Suprapubic skin (tissue), 4 donors: Measurements from ENCODE around the gene HECW1. TPM values are rescaled to one million over a fixed set of nuclear protein-coding genes. Genes with fewer than 3 reads are reported as not detected.

Experiments
- DNase-seq, 2 donors: peaks; one replicate each; pipeline ENCODE4 v3.0.0-alpha.2; 2019; ENCODE audit warnings: low spot score in 2 of 2
- H3K27ac ChIP-seq: fragments of 200-600 bp; sonication (generic); one replicate; pipeline ENCODE4 v1.5.1; 2019
- H3K27me3 ChIP-seq: fragments of 200-600 bp; sonication (generic); one replicate; pipeline ENCODE4 v1.5.1; 2019
- H3K36me3 ChIP-seq: fragments of 200-600 bp; sonication (generic); one replicate; pipeline ENCODE4 v1.5.1; 2019
- H3K4me1 ChIP-seq: fragments of 200-600 bp; sonication (generic); one replicate; pipeline ENCODE4 v1.5.1; 2019
- H3K4me3 ChIP-seq: fragments of 200-600 bp; sonication (generic); one replicate; pipeline ENCODE4 v1.5.1; 2019; ENCODE audit warnings: mild to moderate bottlenecking
- H3K9me3 ChIP-seq: fragments of 200-600 bp; sonication (generic); one replicate; pipeline ENCODE4 v1.5.1; 2019
- EP300 ChIP-seq: sonication (generic); formaldehyde crosslinking; IDR thresholded peaks from one replicate; pipeline ENCODE4 v1.6.1; 2017; ENCODE audit warnings: antibody characterized with exemption
- POLR2A ChIP-seq, 2 donors: fragments of 450-650 bp; IDR thresholded peaks; one replicate each; pipeline ENCODE4 v1.6.1; 2017; ENCODE audit warnings: antibody characterized with exemption in 2 of 2, mild to moderate bottlenecking in 2 of 2, moderate library complexity in 2 of 2
- POLR2AphosphoS5 ChIP-seq, 3 donors: sonication (generic); formaldehyde crosslinking; IDR thresholded peaks; one replicate each; pipeline ENCODE4 v1.6.1; 2017; ENCODE audit warnings: antibody characterized with exemption in 3 of 3
- WGBS: methylation state at CpG from one replicate; pipeline ENCODE4 v1.1.5; 2018; 5-methylcytosine and 5-hydroxymethylcytosine counted together
- total RNA-seq, 4 donors: library from RNA; depleted of rRNA; stranded (reverse); fragments of >200 nt; gene quantifications; one replicate each; pipeline ENCODE4 v1.1.0, GENCODE V29; 2016
- TF ChIP-seq, protein P1 (sequence below), 2 donors: fragments of 200-600 bp in 1 of 2; fragments of 450-650 bp in 1 of 2; sonication (generic) in 1 of 2; IDR thresholded peaks; one replicate each; pipeline ENCODE4 v1.5.1; 2016 to 2019; ENCODE audit warnings: antibody characterized with exemption in 2 of 2, mild to moderate bottlenecking in 1 of 2, moderate library complexity in 1 of 2

Gene HECW1
- total RNA-seq, 4 donors from 2014 or later: 0.17 to 0.73 (median 0.32) TPM; not detected in 1

DNA sequence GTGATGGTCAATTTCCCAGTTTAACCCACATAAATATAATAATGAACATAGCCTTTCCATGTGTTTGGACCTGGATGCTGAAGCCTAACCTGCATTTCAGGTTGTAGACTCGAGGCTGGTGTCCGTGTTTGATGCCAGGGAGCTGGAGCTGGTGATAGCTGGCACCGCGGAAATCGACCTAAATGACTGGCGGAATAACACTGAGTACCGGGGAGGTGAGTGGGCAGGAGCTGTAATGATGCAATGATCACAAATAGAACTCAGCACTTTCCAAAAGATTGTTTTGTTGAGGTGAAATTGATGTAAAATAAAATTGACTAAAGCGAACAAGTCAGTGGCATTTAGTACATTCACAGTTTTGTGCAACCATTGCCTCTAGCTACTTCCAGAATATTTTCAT lies 439.7 kb downstream of the HECW1 start:
- 87% methylated on average over 8 of the region's 8 CpGs for WGBS
- no peak for DNase-seq
- Histone ChIP-seq H3K4me3 (no peak overlapping the region), H3K36me3 (no peaks in the 10 kb centered on the region), H3K9me3 (no peaks in the 10 kb centered on the region), H3K27ac (no peak overlapping the region), H3K27me3 (no peaks in the 10 kb centered on the region), H3K4me1 (no peaks in the 10 kb centered on the region)
- no peak for TF ChIP-seq EP300
- TF ChIP-seq POLR2AphosphoS5 (IDR thresholded peaks at IDR 0.05): no peak
- TF ChIP-seq, protein P1, sequence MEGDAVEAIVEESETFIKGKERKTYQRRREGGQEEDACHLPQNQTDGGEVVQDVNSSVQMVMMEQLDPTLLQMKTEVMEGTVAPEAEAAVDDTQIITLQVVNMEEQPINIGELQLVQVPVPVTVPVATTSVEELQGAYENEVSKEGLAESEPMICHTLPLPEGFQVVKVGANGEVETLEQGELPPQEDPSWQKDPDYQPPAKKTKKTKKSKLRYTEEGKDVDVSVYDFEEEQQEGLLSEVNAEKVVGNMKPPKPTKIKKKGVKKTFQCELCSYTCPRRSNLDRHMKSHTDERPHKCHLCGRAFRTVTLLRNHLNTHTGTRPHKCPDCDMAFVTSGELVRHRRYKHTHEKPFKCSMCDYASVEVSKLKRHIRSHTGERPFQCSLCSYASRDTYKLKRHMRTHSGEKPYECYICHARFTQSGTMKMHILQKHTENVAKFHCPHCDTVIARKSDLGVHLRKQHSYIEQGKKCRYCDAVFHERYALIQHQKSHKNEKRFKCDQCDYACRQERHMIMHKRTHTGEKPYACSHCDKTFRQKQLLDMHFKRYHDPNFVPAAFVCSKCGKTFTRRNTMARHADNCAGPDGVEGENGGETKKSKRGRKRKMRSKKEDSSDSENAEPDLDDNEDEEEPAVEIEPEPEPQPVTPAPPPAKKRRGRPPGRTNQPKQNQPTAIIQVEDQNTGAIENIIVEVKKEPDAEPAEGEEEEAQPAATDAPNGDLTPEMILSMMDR (IDR thresholded peaks at IDR 0.05): no peak
- TF ChIP-seq POLR2A (IDR thresholded peaks at IDR 0.05): no peak

- no peak for TF ChIP-seq EP300
- TF ChIP-seq, protein P1 (IDR thresholded peaks at IDR 0.05): no peak
- TF ChIP-seq POLR2A (IDR thresholded peaks at IDR 0.05): no peak
- TF ChIP-seq POLR2AphosphoS5 (IDR thresholded peaks at IDR 0.05): no peak
- H3K36me3 ChIP-seq: no peaks in the 10 kb centered on the region
- no peaks in the 10 kb centered on the region for H3K27me3 ChIP-seq
- no peaks in the 10 kb centered on the region for H3K9me3 ChIP-seq
- DNase-seq: no peak
- no peaks in the 10 kb centered on the region for H3K4me1 ChIP-seq
- WGBS: 56% methylated on average over 3 of the region's 3 CpGs
- H3K4me3 ChIP-seq: no peak overlapping the region
- no peak overlapping the region for H3K27ac ChIP-seq
These were observed 441.6 kb downstream of the HECW1 start for GRCh38 chr7:43553999-43554398.

GRCh38 chr7:43554423-43554822 lies 442.0 kb downstream of the HECW1 start:
- H3K27ac ChIP-seq: no peak overlapping the region
- H3K4me1 ChIP-seq: no peaks in the 10 kb centered on the region
- H3K4me3 ChIP-seq: no peak overlapping the region
- no peak for DNase-seq
- no peaks in the 10 kb centered on the region for H3K36me3 ChIP-seq
- no peaks in the 10 kb centered on the region for H3K27me3 ChIP-seq
- TF ChIP-seq POLR2A (IDR thresholded peaks at IDR 0.05): no peak
- TF ChIP-seq POLR2AphosphoS5 (IDR thresholded peaks at IDR 0.05): no peak
- TF ChIP-seq EP300: no peak
- TF ChIP-seq, protein P1 (IDR thresholded peaks at IDR 0.05): no peak
- H3K9me3 ChIP-seq: no peaks in the 10 kb centered on the region
- WGBS: 90% methylated on average over 15 of the region's 15 CpGs

DNA sequence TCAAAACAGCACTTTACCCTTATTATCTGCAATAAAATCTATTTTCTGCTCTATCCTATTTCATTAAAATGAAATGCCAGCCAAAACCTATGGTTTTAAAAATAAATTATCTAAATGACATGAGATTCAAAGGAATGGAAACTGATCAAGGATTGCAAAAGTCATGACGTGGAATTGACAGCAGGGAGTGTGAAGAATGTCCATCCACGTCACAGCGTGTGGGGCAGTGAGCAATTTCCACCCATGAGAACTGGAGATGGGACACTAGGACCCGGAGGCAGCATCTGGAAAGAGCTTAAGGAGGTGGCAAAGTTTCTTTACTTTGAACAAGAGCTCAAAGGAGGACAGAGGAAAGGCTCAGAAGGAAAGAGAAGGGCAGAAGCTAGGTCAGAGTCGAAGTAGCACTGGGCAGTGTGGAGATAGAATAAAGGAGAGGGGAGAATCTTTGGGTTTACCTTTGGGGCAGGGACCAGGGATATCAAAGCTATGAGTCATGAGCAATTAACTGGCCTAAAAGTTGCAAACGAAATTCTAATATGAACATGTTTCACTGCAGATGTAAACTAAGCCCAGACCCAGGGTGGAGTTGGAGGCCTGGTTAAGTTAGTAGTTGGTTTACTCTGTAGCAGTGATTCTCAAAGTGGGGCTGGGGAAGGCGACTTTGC lies 445.5 kb downstream of the HECW1 start:
- TF ChIP-seq POLR2AphosphoS5 (IDR thresholded peaks at IDR 0.05) (no peak), EP300 (no peak), POLR2A (IDR thresholded peaks at IDR 0.05) (no peak)
- TF ChIP-seq, protein P1 (IDR thresholded peaks at IDR 0.05): no peak
- no peak for DNase-seq
- Histone ChIP-seq H3K4me3 (no peak overlapping the region), H3K4me1 (no peaks in the 10 kb centered on the region), H3K27ac (no peak overlapping the region), H3K36me3 (no peaks in the 10 kb centered on the region), H3K27me3 (no peaks in the 10 kb centered on the region), H3K9me3 (no peaks in the 10 kb centered on the region)
- WGBS: 80% methylated on average over 7 of the region's 7 CpGs

GRCh38 chr7:43559171-43559945 lies 446.9 kb downstream of the HECW1 start:
- DNase-seq: no peak
- Histone ChIP-seq H3K27me3 (no peaks in the 10 kb centered on the region), H3K9me3 (no peaks in the 10 kb centered on the region), H3K27ac (no peak overlapping the region), H3K4me3 (no peak overlapping the region), H3K36me3 (no peaks in the 10 kb centered on the region), H3K4me1 (no peaks in the 10 kb centered on the region)
- no peak for TF ChIP-seq POLR2A (IDR thresholded peaks at IDR 0.05)
- TF ChIP-seq, protein P1 (IDR thresholded peaks at IDR 0.05): no peak
- TF ChIP-seq EP300: no peak
- no peak for TF ChIP-seq POLR2AphosphoS5 (IDR thresholded peaks at IDR 0.05)
- 88% methylated on average over 14 of the region's 14 CpGs for WGBS
